Uterus (tissue), 4 donors: ENCODE measurements around the gene RSRC1. TPM values are rescaled to one million over a fixed set of nuclear protein-coding genes. Genes with fewer than 3 reads are reported as not detected.

Experiments
- DNase-seq, 2 donors: peaks; one replicate each; pipeline ENCODE4 v3.0.0-alpha.2; 2019 to 2020
- H3K27ac ChIP-seq, 2 donors: fragments of 200-600 bp; sonication (generic); 1 replicate in 1 of 2; 2 replicates in 1 of 2; pipeline ENCODE4 v1.5.1; 2016 to 2018
- H3K27me3 ChIP-seq, 2 donors: fragments of 200-600 bp; sonication (generic); one replicate each; pipeline ENCODE4 v1.5.1; 2018 to 2019; ENCODE audit warnings: control low read depth in 1 of 2
- H3K36me3 ChIP-seq, 2 donors: fragments of 200-600 bp; sonication (generic); one replicate each; pipeline ENCODE4 v1.5.1; 2019; ENCODE audit warnings: control low read depth in 1 of 2
- H3K4me1 ChIP-seq, 2 donors: fragments of 200-600 bp; sonication (generic); one replicate each; pipeline ENCODE4 v1.5.1; 2018 to 2019; ENCODE audit warnings: control low read depth in 1 of 2
- H3K4me3 ChIP-seq, 2 donors: fragments of 200-600 bp; sonication (generic); 1 replicate in 1 of 2; 2 replicates in 1 of 2; pipeline ENCODE4 v1.5.1; 2018 to 2019; ENCODE audit warnings: mild to moderate bottlenecking in 1 of 2
- H3K9me3 ChIP-seq, 2 donors: fragments of 200-600 bp; sonication (generic); one replicate each; pipeline ENCODE4 v1.5.1; 2019; ENCODE audit warnings: control low read depth in 1 of 2
- POLR2A ChIP-seq, 2 donors: fragments of 450-650 bp; IDR thresholded peaks; one replicate each; pipeline ENCODE4 v1.6.1; 2016; ENCODE audit warnings: antibody characterized with exemption in 2 of 2, mild to moderate bottlenecking in 1 of 2, moderate library complexity in 1 of 2
- intact Hi-C: fragments of 100-400 bp; cut with DNase I; formaldehyde crosslinking; loops from one replicate; pipeline ENCODE4 v1.15.1; 2023; ENCODE audit warnings: low total_unique reads
- total RNA-seq, 4 donors: library from RNA; depleted of rRNA in 3 of 4; stranded (reverse); fragments of >200 nt in 3 of 4; gene quantifications; one replicate each; pipeline versions ENCODE4 v1.1.0 to v1.2.4, GENCODE V29; 2014 to 2023
- TF ChIP-seq, protein P1 (sequence below), 4 experiments: fragments of 200-600 bp in 2 of 4; fragments of 450-650 bp in 2 of 4; sonication (generic) in 2 of 4; IDR thresholded peaks; one replicate each; pipeline ENCODE4 v1.5.1; 2016 to 2019; ENCODE audit warnings: antibody characterized with exemption in 4 of 4, mild to moderate bottlenecking in 2 of 4, moderate library complexity in 1 of 4
- donor health status: DM: yes; HTN: yes; CAD: no.

The RSRC1 gene
- total RNA-seq, 4 donors from 2014 or later: 24.1 to 128 (median 60.6) TPM

DNA sequence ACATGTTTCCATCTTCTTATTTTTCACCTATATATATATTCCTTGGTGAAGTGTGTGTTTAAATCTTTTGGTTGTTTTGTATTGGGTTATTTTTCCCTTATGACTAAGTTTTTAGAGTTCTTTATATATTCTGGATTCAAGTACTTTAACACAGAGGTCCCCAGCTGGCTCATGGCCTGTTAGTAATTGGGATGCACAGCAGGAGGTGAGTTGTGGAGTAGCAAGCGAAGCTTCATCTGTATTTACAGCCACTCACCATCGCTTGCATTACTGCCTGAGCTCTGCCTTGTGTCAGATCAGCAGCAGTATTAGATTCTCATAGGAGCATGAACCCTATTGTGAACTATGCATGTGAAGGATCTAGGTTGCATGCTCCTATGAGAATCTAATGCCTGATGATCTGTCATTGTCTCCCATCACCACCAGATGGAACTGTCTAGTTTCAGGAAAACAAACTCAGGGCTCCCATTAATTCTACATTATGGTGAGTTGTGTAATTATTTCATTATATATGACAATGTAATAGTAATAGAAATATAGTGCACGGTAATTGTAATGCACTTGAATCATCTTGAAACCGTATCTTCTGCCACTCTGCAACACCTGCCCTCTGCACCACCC is 151.6 kb downstream of the RSRC1 start:
- TF ChIP-seq, protein P1, sequence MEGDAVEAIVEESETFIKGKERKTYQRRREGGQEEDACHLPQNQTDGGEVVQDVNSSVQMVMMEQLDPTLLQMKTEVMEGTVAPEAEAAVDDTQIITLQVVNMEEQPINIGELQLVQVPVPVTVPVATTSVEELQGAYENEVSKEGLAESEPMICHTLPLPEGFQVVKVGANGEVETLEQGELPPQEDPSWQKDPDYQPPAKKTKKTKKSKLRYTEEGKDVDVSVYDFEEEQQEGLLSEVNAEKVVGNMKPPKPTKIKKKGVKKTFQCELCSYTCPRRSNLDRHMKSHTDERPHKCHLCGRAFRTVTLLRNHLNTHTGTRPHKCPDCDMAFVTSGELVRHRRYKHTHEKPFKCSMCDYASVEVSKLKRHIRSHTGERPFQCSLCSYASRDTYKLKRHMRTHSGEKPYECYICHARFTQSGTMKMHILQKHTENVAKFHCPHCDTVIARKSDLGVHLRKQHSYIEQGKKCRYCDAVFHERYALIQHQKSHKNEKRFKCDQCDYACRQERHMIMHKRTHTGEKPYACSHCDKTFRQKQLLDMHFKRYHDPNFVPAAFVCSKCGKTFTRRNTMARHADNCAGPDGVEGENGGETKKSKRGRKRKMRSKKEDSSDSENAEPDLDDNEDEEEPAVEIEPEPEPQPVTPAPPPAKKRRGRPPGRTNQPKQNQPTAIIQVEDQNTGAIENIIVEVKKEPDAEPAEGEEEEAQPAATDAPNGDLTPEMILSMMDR (IDR thresholded peaks at IDR 0.05): no peak
- Histone ChIP-seq H3K27ac (no peak overlapping the region), H3K27me3 (no peaks in the 10 kb centered on the region), H3K4me1 (no peaks in the 10 kb centered on the region), H3K4me3 (no peak overlapping the region), H3K9me3 (peaks cover 0 to 11% of the 10 kb centered on the region in 2 donors), H3K36me3 (no peaks in the 10 kb centered on the region)
- intact Hi-C loops: no loop called here
- DNase-seq: no peak

DNA sequence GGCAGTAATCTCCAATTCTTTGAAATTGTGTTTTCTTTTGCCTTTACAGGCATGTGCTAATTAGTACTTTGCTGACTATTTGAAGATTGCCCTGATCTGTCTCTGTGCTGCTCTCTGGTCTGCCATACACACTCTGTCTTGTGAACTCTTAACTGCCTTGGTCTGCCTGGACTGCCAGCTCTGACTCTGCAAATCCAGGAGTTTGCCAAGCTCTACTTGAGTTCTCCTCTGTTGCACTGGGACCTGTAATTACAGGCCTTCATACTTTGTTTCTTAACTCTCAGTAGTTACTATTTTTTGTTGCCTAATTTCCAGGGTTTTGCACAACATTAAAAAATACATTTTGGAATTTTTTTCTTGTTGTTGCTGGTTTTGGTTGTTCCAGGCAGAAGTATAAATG is 155.0 kb downstream of the RSRC1 start:
- DNase-seq: no peak

DNA sequence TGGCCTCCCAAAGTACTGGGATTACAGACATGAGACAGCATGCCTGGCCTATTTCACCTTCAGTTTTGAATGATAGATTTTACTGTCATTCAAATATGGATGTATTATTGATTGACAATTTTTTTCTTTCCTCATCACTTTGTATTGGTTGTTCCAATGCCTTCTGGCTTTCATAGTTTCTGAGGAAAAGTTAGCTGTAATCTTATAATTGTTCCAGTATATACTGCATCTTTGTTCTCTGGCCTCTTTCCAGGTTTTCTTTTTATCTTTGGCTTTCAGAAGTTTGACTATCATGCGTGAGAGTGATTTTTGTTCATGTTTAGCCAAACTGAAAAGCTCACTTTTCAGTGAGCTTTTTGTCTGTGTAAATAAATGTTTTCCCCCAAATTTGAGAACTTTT is 157.1 kb downstream of the RSRC1 start:
- peaks cover 0 to 30% of the 10 kb centered on the region in 2 donors for H3K9me3 ChIP-seq
- intact Hi-C loops: no loop called here
- TF ChIP-seq, protein P1 (IDR thresholded peaks at IDR 0.05): no peak
- no peak for TF ChIP-seq POLR2A (IDR thresholded peaks at IDR 0.05)
- no peak overlapping the region for H3K4me3 ChIP-seq
- no peaks in the 10 kb centered on the region for H3K4me1 ChIP-seq
- no peaks in the 10 kb centered on the region for H3K36me3 ChIP-seq
- H3K27ac ChIP-seq: no peak overlapping the region
- no peak for DNase-seq
- no peaks in the 10 kb centered on the region for H3K27me3 ChIP-seq

More for the DNA sequence above, 155.0 kb downstream of the RSRC1 start:
- no peak for TF ChIP-seq POLR2A (IDR thresholded peaks at IDR 0.05)
- TF ChIP-seq, protein P1 (IDR thresholded peaks at IDR 0.05): no peak
- H3K36me3 ChIP-seq: no peaks in the 10 kb centered on the region
- H3K9me3 ChIP-seq: peaks cover 0 to 30% of the 10 kb centered on the region in 2 donors
- no peaks in the 10 kb centered on the region for H3K27me3 ChIP-seq
- intact Hi-C loops: no loop called here
- H3K27ac ChIP-seq: no peak overlapping the region
- H3K4me3 ChIP-seq: no peak overlapping the region
- H3K4me1 ChIP-seq: no peaks in the 10 kb centered on the region

- H3K4me1 ChIP-seq: no peaks in the 10 kb centered on the region
- H3K27me3 ChIP-seq: no peaks in the 10 kb centered on the region
- H3K4me3 ChIP-seq: no peak overlapping the region
- intact Hi-C loops: no loop called here
- no peaks in the 10 kb centered on the region for H3K36me3 ChIP-seq
- H3K9me3 ChIP-seq: peaks cover 0 to 30% of the 10 kb centered on the region in 2 donors
- DNase-seq: no peak
- TF ChIP-seq, protein P1 (IDR thresholded peaks at IDR 0.05): no peak
- no peak for TF ChIP-seq POLR2A (IDR thresholded peaks at IDR 0.05)
- no peak overlapping the region for H3K27ac ChIP-seq
Observed at GRCh38 chr3:158269942-158270341, 160.1 kb downstream of the RSRC1 start.

GRCh38 chr3:158272081-158272480 is 162.2 kb downstream of the RSRC1 start:
- Histone ChIP-seq H3K9me3 (peaks cover 0 to 13% of the 10 kb centered on the region in 2 donors), H3K36me3 (no peaks in the 10 kb centered on the region), H3K27me3 (no peaks in the 10 kb centered on the region), H3K4me3 (no peak overlapping the region), H3K27ac (no peak overlapping the region), H3K4me1 (no peaks in the 10 kb centered on the region)
- intact Hi-C loops: no loop called here
- DNase-seq: no peak
- no peak for TF ChIP-seq POLR2A (IDR thresholded peaks at IDR 0.05)
- TF ChIP-seq, protein P1 (IDR thresholded peaks at IDR 0.05): no peak
